DND-41 (cell line): Measurements from ENCODE around the gene LRRC72.

Source experiments
- ATAC-seq: fragments of 200-7000 bp; cut with Tn5 transposase; 3 replicates; pipeline ENCODE4 v1.9.1; 2021; ENCODE audit warnings: low read depth; ENCODE audit not compliant: insufficient read depth
- DNase-seq: peaks from one replicate; pipeline ENCODE4 v3.0.0-alpha.2; 2020
- H2AFZ ChIP-seq: 2 replicates; pipeline ENCODE4 v1.6.0; 2012; ENCODE audit warnings: low read depth, low read length
- H3K27ac ChIP-seq: 2 replicates; pipeline ENCODE4 v1.5.1; 2012; ENCODE audit warnings: low read length, inconsistent platforms
- H3K27me3 ChIP-seq: fragments of 200-600 bp; sonication (generic); 2 replicates; pipeline ENCODE4 v1.6.0; 2012; ENCODE audit warnings: low read length, mild to moderate bottlenecking, inconsistent platforms; ENCODE audit not compliant: insufficient read depth, poor library complexity
- H3K36me3 ChIP-seq: 2 replicates; pipeline ENCODE4 v1.5.1; 2012; ENCODE audit warnings: low read length, inconsistent platforms; ENCODE audit not compliant: insufficient read depth
- H3K4me1 ChIP-seq: 2 replicates; pipeline ENCODE4 v1.5.1; 2012; ENCODE audit warnings: mild to moderate bottlenecking, low read length; ENCODE audit not compliant: insufficient read depth
- H3K4me2 ChIP-seq: 2 replicates; pipeline ENCODE4 v1.6.0; 2012; ENCODE audit warnings: mild to moderate bottlenecking, moderate library complexity, low read length, inconsistent platforms; ENCODE audit not compliant: insufficient read depth
- H3K4me3 ChIP-seq, 2 experiments: fragments of 200-600 bp in 1 of 2; shearing (Covaris generic) in 1 of 2; 2 replicates each; pipeline ENCODE4 v1.5.1; 2012 to 2016; ENCODE audit warnings: inconsistent platforms in 2 of 2, low read length in 2 of 2, mild to moderate bottlenecking in 2 of 2, low read depth in 1 of 2, moderate library complexity in 1 of 2
- H3K79me2 ChIP-seq: 2 replicates; pipeline ENCODE4 v1.6.0; 2012; ENCODE audit warnings: low read length, inconsistent platforms; ENCODE audit not compliant: insufficient read depth
- H3K9ac ChIP-seq: 2 replicates; pipeline ENCODE4 v1.6.0; 2012; ENCODE audit warnings: low read depth, mild to moderate bottlenecking, inconsistent platforms, low read length, moderate library complexity
- H3K9me3 ChIP-seq: 2 replicates; pipeline ENCODE4 v1.5.1; 2012; ENCODE audit warnings: low read length, moderate library complexity, mild to moderate bottlenecking, inconsistent platforms; ENCODE audit not compliant: insufficient read depth, severe bottlenecking
- H4K20me1 ChIP-seq: 2 replicates; pipeline ENCODE4 v1.6.0; 2012; ENCODE audit warnings: low read length; ENCODE audit not compliant: insufficient read depth
- CTCF ChIP-seq: IDR thresholded peaks from 2 replicates; pipeline ENCODE4 v1.5.1; 2012; ENCODE audit warnings: borderline replicate concordance, low read length, moderate library complexity, mild to moderate bottlenecking; ENCODE audit not compliant: poor library complexity, severe bottlenecking; ENCODE audit errors: extremely low read depth
- EZH2 ChIP-seq: IDR thresholded peaks from 3 replicates; pipeline ENCODE4 v1.6.1; 2012; ENCODE audit warnings: borderline replicate concordance, low read depth, mild to moderate bottlenecking, moderate library complexity, low read length, inconsistent platforms; ENCODE audit not compliant: severe bottlenecking

Gene LRRC72

GRCh38 chr7:16542401-16542800, 15.8 kb downstream of the LRRC72 start:
- no peak overlapping the region for H3K9ac ChIP-seq
- no peaks in the 10 kb centered on the region for H3K36me3 ChIP-seq
- H3K27ac ChIP-seq = no peak overlapping the region
- no peaks in the 10 kb centered on the region for H4K20me1 ChIP-seq
- no peak overlapping the region for H2AFZ ChIP-seq
- no peaks in the 10 kb centered on the region for H3K79me2 ChIP-seq
- DNase-seq (no peak), ATAC-seq (no peak)
- H3K4me2 ChIP-seq = no peak overlapping the region
- no peaks in the 10 kb centered on the region for H3K27me3 ChIP-seq
- H3K4me3 ChIP-seq = no peak overlapping the region
- H3K9me3 ChIP-seq = no peaks in the 10 kb centered on the region
- TF ChIP-seq EZH2 = no peak
- TF ChIP-seq CTCF = no peak
- no peaks in the 10 kb centered on the region for H3K4me1 ChIP-seq

- H3K9me3 ChIP-seq = no peaks in the 10 kb centered on the region
- no peak overlapping the region for H3K4me2 ChIP-seq
- ATAC-seq (no peak), DNase-seq (no peak)
- no peaks in the 10 kb centered on the region for H3K36me3 ChIP-seq
- no peak overlapping the region for H3K4me3 ChIP-seq
- H3K27ac ChIP-seq = no peak overlapping the region
- H3K79me2 ChIP-seq = no peaks in the 10 kb centered on the region
- no peak for TF ChIP-seq EZH2
- no peak for TF ChIP-seq CTCF
- no peaks in the 10 kb centered on the region for H3K4me1 ChIP-seq
- no peak overlapping the region for H2AFZ ChIP-seq
- no peak overlapping the region for H3K9ac ChIP-seq
- H3K27me3 ChIP-seq = no peaks in the 10 kb centered on the region
- H4K20me1 ChIP-seq = no peaks in the 10 kb centered on the region
These were observed 16.8 kb downstream of the LRRC72 start for GRCh38 chr7:16543456-16543855.

- TF ChIP-seq EZH2 = no peak
- TF ChIP-seq CTCF = no peak
- H3K27me3 ChIP-seq = no peaks in the 10 kb centered on the region
- H3K36me3 ChIP-seq = no peaks in the 10 kb centered on the region
- H3K4me1 ChIP-seq = no peaks in the 10 kb centered on the region
- ATAC-seq (no peak), DNase-seq (no peak)
- no peak overlapping the region for H3K4me2 ChIP-seq
- H3K4me3 ChIP-seq = no peak overlapping the region
- no peaks in the 10 kb centered on the region for H4K20me1 ChIP-seq
- H3K27ac ChIP-seq = no peak overlapping the region
- H3K79me2 ChIP-seq = no peaks in the 10 kb centered on the region
- no peak overlapping the region for H2AFZ ChIP-seq
- no peaks in the 10 kb centered on the region for H3K9me3 ChIP-seq
- no peak overlapping the region for H3K9ac ChIP-seq
These were observed 20.4 kb downstream of the LRRC72 start for GRCh38 chr7:16546921-16547505.

- Histone ChIP-seq H3K4me2 (no peak overlapping the region), H3K4me3 (no peak overlapping the region), H3K27ac (no peak overlapping the region), H3K27me3 (no peaks in the 10 kb centered on the region), H3K4me1 (no peaks in the 10 kb centered on the region), H3K9me3 (no peaks in the 10 kb centered on the region), H4K20me1 (no peaks in the 10 kb centered on the region), H2AFZ (no peak overlapping the region), H3K36me3 (no peaks in the 10 kb centered on the region), H3K9ac (no peak overlapping the region), H3K79me2 (no peaks in the 10 kb centered on the region)
- no peak for TF ChIP-seq CTCF
- no peak for TF ChIP-seq EZH2
- DNase-seq (no peak), ATAC-seq (no peak)
These were observed 21.8 kb downstream of the LRRC72 start for GRCh38 chr7:16548428-16548827.
